Measurements from ENCODE around the gene REXO4.

DNA sequence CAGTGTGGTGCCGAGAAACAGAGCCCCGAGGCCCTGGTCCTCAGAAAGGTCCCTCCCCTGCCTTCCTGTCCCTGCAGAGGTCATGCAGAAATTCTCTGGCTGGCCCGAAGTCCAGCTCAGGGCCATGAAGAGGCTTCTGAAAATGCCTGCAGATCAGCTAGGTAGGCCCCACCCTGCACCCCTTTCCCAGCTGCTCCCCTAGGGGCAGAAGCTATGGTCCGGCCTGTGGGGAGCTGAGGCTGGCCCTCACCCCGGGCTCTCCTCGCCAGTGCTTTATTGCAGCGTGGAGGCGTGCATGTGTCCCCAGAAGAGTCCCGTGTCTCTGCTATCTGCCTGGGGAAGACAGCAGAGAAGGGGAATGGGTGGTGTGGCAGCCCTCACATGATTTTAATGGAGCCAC, 19.9 kb downstream of the REXO4 start:
- TF ChIP-seq, protein P1, sequence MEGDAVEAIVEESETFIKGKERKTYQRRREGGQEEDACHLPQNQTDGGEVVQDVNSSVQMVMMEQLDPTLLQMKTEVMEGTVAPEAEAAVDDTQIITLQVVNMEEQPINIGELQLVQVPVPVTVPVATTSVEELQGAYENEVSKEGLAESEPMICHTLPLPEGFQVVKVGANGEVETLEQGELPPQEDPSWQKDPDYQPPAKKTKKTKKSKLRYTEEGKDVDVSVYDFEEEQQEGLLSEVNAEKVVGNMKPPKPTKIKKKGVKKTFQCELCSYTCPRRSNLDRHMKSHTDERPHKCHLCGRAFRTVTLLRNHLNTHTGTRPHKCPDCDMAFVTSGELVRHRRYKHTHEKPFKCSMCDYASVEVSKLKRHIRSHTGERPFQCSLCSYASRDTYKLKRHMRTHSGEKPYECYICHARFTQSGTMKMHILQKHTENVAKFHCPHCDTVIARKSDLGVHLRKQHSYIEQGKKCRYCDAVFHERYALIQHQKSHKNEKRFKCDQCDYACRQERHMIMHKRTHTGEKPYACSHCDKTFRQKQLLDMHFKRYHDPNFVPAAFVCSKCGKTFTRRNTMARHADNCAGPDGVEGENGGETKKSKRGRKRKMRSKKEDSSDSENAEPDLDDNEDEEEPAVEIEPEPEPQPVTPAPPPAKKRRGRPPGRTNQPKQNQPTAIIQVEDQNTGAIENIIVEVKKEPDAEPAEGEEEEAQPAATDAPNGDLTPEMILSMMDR (IDR thresholded peaks at IDR 0.05; ENCODE audit: insufficient read depth, low read depth, low read length), result no peak
- no peak for TF ChIP-seq EZH2 (IDR thresholded peaks at IDR 0.05; ENCODE audit: insufficient read depth, low read length)

Measured in astrocyte (in vitro differentiated cells and primary cell).